ENCODE data around the gene ADGRE2. TPM values are rescaled to one million over a fixed set of nuclear protein-coding genes. Genes with fewer than 3 reads are reported as not detected.

Gene ADGRE2
- total and polyA plus RNA-seq, 2 experiments from 2014 or later, result 2.4 TPM

GRCh38 chr19:14809272-14810057 is 31.1 kb upstream of the ADGRE2 start (continued):
- no peak for TF ChIP-seq REST (IDR thresholded peaks at IDR 0.05; ENCODE audit: unreplicated experiment)
- TF ChIP-seq EZH2phosphoT487 (IDR thresholded peaks at IDR 0.05; ENCODE audit: unreplicated experiment), result no peak
- no peak for TF ChIP-seq ZNF331 (CRISPR knock-in tag; IDR thresholded peaks at IDR 0.05; ENCODE audit: low read depth)
- no peak for TF ChIP-seq EZH2 (IDR thresholded peaks at IDR 0.05; ENCODE audit: low read depth, unreplicated experiment)

DNA sequence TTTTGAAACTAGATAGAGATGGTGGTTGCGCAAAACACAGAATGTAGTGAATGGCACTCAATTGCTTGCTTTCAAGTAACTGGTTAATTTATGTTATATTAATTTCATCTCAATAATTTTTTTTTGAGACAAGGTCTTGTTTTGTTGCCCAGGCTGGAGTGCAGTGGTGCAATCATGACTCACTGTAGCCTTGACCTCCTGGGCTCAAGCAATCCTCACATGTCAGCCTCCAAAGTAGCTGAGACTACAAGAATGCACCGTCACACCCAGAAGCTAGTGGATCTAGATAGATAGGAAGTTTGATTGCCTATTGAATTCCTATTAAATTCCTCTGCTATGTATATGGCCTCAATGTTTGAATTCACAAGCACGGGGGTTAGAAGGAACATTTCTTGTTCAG is 26.4 kb upstream of the ADGRE2 start:
- H3K9me2 ChIP-seq (ENCODE audit: insufficient read depth), result peaks cover 10% of the 10 kb centered on the region; the same call in 1 of the 2 replicates
- peaks cover 12% of the 10 kb centered on the region for H3K4me1 ChIP-seq (ENCODE audit: insufficient read depth)
- H3K79me2 ChIP-seq (replicated peaks; ENCODE audit: insufficient read depth), result no peaks in the 10 kb centered on the region
- no peaks in the 10 kb centered on the region for H3K36me3 Mint-ChIP-seq (ENCODE audit: low read depth)
- no peaks in the 10 kb centered on the region for H4K20me1 ChIP-seq (replicated peaks; ENCODE audit: insufficient read depth)
- no peak for ATAC-seq
- no peak overlapping the region for H3K27ac ChIP-seq (ENCODE audit: low read depth)
- no peak overlapping the region for H3K4me3 Mint-ChIP-seq
- no peaks in the 10 kb centered on the region for H3K27me3 ChIP-seq (ENCODE audit: insufficient read depth)
- no peaks in the 10 kb centered on the region for H3F3A ChIP-seq (replicated peaks; ENCODE audit: low read depth)
- peak overlapping the region; percentile 88; the same call in 1 of the 2 replicates for H2AFZ ChIP-seq
- H3K4me3 ChIP-seq, result no peak overlapping the region
- peaks cover 59% of the 10 kb centered on the region for H3K9me3 Mint-ChIP-seq
- H3K4me2 ChIP-seq, result peak overlapping the region; percentile 34; the same call in 1 of the 2 replicates
- DNase-seq (ENCODE audit: low spot score), result no peak
- H3K4me1 Mint-ChIP-seq, result no peaks in the 10 kb centered on the region
- H3K27me3 Mint-ChIP-seq (ENCODE audit: insufficient read depth, low read depth, poor library complexity), result peaks cover 2% of the 10 kb centered on the region
- H3K36me3 ChIP-seq (ENCODE audit: insufficient read depth), result no peaks in the 10 kb centered on the region
- H3K27ac Mint-ChIP-seq, result no peak overlapping the region
- no peak for TF ChIP-seq EZH2phosphoT487 (IDR thresholded peaks at IDR 0.05; ENCODE audit: unreplicated experiment)
- TF ChIP-seq ZNF462 (CRISPR knock-in tag; IDR thresholded peaks at IDR 0.05), result no peak
- no peak for TF ChIP-seq CREB1 (CRISPR knock-in tag; IDR thresholded peaks at IDR 0.05; ENCODE audit: low read depth)
- no peak for TF ChIP-seq STAT1 (IDR thresholded peaks at IDR 0.05; ENCODE audit: unreplicated experiment)
- TF ChIP-seq, protein P1, sequence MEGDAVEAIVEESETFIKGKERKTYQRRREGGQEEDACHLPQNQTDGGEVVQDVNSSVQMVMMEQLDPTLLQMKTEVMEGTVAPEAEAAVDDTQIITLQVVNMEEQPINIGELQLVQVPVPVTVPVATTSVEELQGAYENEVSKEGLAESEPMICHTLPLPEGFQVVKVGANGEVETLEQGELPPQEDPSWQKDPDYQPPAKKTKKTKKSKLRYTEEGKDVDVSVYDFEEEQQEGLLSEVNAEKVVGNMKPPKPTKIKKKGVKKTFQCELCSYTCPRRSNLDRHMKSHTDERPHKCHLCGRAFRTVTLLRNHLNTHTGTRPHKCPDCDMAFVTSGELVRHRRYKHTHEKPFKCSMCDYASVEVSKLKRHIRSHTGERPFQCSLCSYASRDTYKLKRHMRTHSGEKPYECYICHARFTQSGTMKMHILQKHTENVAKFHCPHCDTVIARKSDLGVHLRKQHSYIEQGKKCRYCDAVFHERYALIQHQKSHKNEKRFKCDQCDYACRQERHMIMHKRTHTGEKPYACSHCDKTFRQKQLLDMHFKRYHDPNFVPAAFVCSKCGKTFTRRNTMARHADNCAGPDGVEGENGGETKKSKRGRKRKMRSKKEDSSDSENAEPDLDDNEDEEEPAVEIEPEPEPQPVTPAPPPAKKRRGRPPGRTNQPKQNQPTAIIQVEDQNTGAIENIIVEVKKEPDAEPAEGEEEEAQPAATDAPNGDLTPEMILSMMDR (conservative IDR thresholded peaks at IDR 0.05; ENCODE audit: low read depth in 2 of 2), result no peak
- TF ChIP-seq ZNF331 (CRISPR knock-in tag; IDR thresholded peaks at IDR 0.05; ENCODE audit: low read depth), result no peak
- TF ChIP-seq, protein P2, sequence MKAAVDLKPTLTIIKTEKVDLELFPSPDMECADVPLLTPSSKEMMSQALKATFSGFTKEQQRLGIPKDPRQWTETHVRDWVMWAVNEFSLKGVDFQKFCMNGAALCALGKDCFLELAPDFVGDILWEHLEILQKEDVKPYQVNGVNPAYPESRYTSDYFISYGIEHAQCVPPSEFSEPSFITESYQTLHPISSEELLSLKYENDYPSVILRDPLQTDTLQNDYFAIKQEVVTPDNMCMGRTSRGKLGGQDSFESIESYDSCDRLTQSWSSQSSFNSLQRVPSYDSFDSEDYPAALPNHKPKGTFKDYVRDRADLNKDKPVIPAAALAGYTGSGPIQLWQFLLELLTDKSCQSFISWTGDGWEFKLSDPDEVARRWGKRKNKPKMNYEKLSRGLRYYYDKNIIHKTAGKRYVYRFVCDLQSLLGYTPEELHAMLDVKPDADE (IDR thresholded peaks at IDR 0.05), result no peak
- no peak for TF ChIP-seq ZNF114 (CRISPR knock-in tag; IDR thresholded peaks at IDR 0.05)
- TF ChIP-seq POLR2AphosphoS5 (IDR thresholded peaks at IDR 0.05; ENCODE audit: low read depth), result no peak
- no peak for TF ChIP-seq NANOG (IDR thresholded peaks at IDR 0.05; ENCODE audit: borderline replicate concordance)

All from GM23338 (cell line).